ENCODE measurements around the gene C11orf91. TPM values are rescaled to one million over a fixed set of nuclear protein-coding genes. Genes with fewer than 3 reads are reported as not detected.

The C11orf91 gene, protein sequence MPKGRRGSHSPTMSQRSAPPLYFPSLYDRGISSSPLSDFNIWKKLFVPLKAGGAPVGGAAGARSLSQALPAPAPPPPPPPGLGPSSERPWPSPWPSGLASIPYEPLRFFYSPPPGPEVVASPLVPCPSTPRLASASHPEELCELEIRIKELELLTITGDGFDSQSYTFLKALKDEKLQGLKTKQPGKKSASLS
- not detected for polyA plus RNA-seq (2013, experiment 1 of 2)
- polyA plus RNA-seq (2013, experiment 2 of 2), result not detected

DNA sequence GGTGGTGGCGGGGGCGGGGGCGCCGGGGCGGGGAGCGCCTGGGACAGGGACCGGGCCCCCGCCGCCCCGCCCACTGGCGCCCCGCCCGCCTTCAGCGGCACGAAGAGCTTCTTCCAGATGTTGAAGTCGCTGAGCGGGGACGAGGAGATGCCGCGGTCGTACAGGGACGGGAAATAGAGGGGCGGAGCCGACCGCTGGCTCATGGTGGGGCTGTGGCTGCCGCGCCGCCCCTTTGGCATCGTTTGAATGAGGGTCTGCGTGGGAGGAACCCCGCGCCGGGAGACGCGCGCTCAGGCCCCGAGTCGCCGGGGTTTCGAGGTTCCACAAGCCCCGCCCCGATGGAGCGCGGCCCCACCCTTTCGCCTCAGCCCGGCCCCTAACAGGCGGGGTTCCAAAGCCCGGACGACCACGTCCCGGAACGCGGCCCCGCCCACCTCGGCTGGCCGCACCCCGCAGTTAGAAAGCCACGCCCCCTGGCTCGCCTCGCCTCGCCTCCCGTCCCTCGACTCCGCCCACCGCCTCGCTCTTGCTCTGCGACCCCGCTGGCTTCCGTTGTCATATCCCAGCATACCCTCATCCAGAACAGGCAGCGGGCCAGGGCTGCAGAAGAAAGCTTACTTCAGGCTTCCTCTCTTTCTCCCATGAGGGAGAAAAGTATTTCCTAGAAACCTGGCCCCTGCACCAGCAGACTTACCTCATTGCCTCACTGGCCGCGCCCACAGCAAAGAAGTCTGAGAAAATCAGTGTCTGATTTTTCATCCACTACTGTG is at the start of gene C11orf91:
C11orf91 (minus strand) TSS at position 325 of the 770 bp plus-strand sequence; CDS start at position 239, 86 bp downstream.
- Histone ChIP-seq H3K27me3 (ENCODE audit: insufficient read depth, low read length) (peaks cover 12% of the 10 kb centered on the region), H3K9me3 (ENCODE audit: insufficient read depth, low read depth, low read length) (no peaks in the 10 kb centered on the region), H3K4me3 (ENCODE audit: low read length) (peak within 1 kb of the TSS; percentile 86), H3K4me1 (ENCODE audit: insufficient read depth, low read length) (peaks cover 13% of the 10 kb centered on the region; the same call in 1 of the 2 replicates), H3K36me3 (ENCODE audit: insufficient read depth, low read length) (no peaks in the 10 kb centered on the region), H3K27ac (ENCODE audit: low read depth, low read length) (no peak within 1 kb of the TSS), H3K9ac (ENCODE audit: low read depth, low read length) (peak within 1 kb of the TSS; percentile 38; the same call in 1 of the 2 replicates)
- WGBS, result 2% methylated on average over 72 of the region's 72 CpGs

DNA sequence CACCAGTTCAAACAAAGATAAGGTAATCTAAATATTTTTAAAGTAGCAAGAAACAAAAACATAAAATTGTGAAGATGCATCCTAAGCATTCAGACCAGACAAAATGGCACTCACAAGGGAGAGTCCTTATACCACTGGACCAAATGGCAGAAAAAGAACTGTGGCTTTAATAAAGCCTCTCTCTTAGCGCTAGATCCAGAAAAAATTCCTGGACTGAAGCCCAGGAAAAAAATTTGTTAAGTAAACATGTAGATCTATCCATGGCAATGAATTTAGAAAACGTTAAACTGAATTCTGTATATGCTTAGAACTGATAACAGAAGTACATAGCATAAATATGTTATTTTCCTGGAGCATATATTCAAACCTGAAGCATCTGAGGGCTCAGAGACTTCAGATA is 47.4 kb upstream of the C11orf91 start:
- Histone ChIP-seq H3K36me3 (ENCODE audit: insufficient read depth, low read length) (peaks cover 9% of the 10 kb centered on the region; the same call in 1 of the 2 replicates), H3K9me3 (ENCODE audit: insufficient read depth, low read depth, low read length) (no peaks in the 10 kb centered on the region), H3K9ac (ENCODE audit: low read depth, low read length) (no peak overlapping the region), H3K27me3 (ENCODE audit: insufficient read depth, low read length) (no peaks in the 10 kb centered on the region), H3K4me3 (ENCODE audit: low read length) (no peak overlapping the region), H3K27ac (ENCODE audit: low read depth, low read length) (no peak overlapping the region), H3K4me1 (ENCODE audit: insufficient read depth, low read length) (no peaks in the 10 kb centered on the region)
- WGBS, result 89% methylated on average over 2 of the region's 2 CpGs

DNA sequence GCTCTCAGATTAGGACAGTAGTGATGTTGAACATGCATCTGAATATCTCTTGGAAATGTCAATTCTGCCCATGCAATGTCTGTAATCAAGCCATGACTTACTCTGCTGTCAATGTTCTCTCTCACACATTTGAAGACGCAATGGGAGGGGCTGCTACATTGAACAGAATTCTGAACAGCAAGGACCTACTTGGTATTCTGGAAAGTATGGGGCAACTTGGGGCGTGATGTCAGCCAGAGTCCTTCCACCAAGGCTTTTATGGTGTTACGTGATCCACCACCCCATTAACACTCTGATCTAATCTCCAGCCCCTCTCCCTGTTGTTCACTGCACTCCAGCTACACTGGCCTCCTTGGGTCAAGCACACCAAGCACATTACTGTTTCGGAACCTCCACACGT is 42.7 kb upstream of the C11orf91 start:
- WGBS, result 91% methylated on average over 5 of the region's 5 CpGs
- Histone ChIP-seq H3K9ac (ENCODE audit: low read depth, low read length) (no peak overlapping the region), H3K4me1 (ENCODE audit: insufficient read depth, low read length) (no peaks in the 10 kb centered on the region), H3K27ac (ENCODE audit: low read depth, low read length) (no peak overlapping the region), H3K9me3 (ENCODE audit: insufficient read depth, low read depth, low read length) (no peaks in the 10 kb centered on the region), H3K36me3 (ENCODE audit: insufficient read depth, low read length) (no peaks in the 10 kb centered on the region), H3K4me3 (ENCODE audit: low read length) (no peak overlapping the region), H3K27me3 (ENCODE audit: insufficient read depth, low read length) (no peaks in the 10 kb centered on the region)

DNA sequence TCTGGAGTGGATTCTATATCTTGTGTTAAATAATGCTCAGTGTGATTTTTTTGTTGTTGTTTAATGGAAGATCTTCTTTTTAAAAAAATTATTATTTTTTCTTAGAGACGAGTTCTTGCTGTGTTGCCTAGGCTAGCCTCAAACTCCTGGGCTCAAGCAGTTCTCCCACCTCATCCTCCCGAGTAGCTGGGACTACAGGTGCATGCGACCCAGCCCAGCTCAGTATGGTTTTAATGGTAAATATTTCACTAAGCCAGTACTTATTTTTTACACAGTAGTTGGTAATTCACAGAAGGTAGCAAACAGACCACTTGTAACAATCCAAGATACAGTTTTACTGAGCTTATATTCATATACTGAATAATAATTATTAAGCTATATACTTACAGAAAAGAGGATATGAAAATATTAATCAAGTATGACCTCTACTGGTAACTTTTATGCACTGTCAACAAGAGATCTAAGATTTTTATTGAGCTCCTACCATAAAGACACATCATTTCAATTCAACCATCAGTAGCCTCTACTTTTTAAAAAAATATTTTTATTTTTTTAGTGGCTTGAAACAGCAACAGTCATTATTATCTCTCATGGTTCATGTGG is 41.7 kb upstream of the C11orf91 start:
- no peak overlapping the region for H3K9ac ChIP-seq (ENCODE audit: low read depth, low read length)
- WGBS, result 90% methylated on average over 2 of the region's 3 CpGs
- H3K27ac ChIP-seq (ENCODE audit: low read depth, low read length), result no peak overlapping the region

DNA sequence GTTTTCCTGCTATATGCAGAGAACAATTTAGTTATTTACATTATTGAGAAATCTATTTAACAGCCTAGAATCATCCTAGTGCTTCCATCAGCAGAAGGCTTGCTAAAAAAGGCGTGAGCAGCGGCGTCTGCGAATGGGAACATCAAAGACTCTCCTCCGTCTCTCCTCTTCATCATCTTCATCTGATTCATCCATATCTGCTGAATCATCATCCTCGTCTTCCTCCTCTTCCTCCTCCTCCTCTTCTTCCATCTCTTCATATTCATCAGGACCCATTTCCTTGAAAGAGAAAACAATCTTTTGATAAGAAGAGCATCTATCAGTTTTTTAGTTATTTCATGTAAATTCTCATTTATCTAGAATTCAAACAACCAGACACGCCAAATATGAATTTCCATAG is 41.2 kb upstream of the C11orf91 start:
- H3K27ac ChIP-seq (ENCODE audit: low read depth, low read length), result no peak overlapping the region
- 90% methylated on average over 7 of the region's 7 CpGs for WGBS

More for the DNA sequence above, 41.7 kb upstream of the C11orf91 start:
- Histone ChIP-seq H3K27me3 (ENCODE audit: insufficient read depth, low read length) (no peaks in the 10 kb centered on the region), H3K4me3 (ENCODE audit: low read length) (no peak overlapping the region), H3K9me3 (ENCODE audit: insufficient read depth, low read depth, low read length) (no peaks in the 10 kb centered on the region), H3K36me3 (ENCODE audit: insufficient read depth, low read length) (no peaks in the 10 kb centered on the region), H3K4me1 (ENCODE audit: insufficient read depth, low read length) (no peaks in the 10 kb centered on the region)

DNA sequence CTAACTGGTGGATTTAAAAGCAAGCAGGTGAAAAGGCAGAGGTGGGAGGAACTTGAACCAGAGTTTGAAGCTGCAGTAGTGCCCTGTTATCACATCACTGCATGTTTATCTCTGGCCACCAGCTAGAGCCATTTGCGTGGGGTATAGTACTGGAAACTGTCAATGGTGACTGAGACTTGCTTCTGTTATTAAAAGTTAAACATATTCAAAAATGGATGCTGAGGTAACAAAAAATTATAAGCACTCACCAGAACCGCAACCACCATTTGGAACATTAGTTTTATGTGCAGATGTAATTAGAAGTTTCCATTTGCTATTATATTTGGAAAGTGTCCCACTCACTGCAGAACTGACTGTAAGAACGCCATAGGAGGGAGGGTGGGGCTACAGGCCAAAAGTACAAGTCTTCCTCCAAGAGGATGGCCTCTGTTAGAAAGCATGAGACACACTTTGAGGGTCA is 36.8 kb upstream of the C11orf91 start:
- Histone ChIP-seq H3K4me3 (ENCODE audit: low read length) (0 out of 2 replicates have a peak overlapping the region, but pooled peaks have one; percentile 69), H3K27ac (ENCODE audit: low read depth, low read length) (no peak overlapping the region)

More for the DNA sequence above, 41.2 kb upstream of the C11orf91 start:
- no peaks in the 10 kb centered on the region for H3K9me3 ChIP-seq (ENCODE audit: insufficient read depth, low read depth, low read length)
- no peaks in the 10 kb centered on the region for H3K36me3 ChIP-seq (ENCODE audit: insufficient read depth, low read length)
- no peaks in the 10 kb centered on the region for H3K27me3 ChIP-seq (ENCODE audit: insufficient read depth, low read length)
- no peak overlapping the region for H3K9ac ChIP-seq (ENCODE audit: low read depth, low read length)
- H3K4me1 ChIP-seq (ENCODE audit: insufficient read depth, low read length), result peaks cover 4% of the 10 kb centered on the region
- no peak overlapping the region for H3K4me3 ChIP-seq (ENCODE audit: low read length)

DNA sequence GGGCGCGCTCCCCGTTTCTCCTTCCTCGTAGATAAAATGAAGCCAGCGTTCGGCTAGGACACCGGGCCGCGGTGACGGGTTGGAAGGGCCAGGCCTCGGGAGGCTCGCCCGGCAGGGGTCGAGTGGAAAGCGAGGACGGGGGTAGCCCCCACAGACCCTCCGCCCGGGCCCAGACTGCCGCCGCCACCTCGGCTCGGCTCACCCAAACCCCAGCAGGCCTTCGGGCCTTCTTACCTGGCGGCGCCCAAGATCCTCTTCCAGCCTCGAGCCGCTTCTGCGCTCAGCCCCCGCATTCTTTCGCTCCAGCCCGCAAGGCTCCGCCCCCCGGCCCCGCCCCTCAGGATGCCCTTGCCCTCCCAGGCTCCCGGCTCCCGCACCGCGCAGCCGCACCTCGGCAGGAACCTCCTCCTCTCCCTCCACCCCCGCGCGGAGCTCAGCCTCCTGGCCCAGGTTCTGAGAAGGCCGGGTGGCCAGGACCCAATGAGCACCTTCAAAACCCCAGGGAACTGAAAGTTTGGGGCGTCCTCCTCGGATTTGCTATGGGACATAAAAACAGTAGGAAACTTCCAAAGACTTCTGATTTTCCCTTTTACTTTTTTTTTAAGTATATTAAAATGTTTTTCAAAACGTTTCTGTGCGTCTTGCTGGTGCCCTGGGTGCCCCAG is 35.7 kb upstream of the C11orf91 start, which contains the start of gene CD59:
CD59 (minus strand) TSS at position 276 of the 665 bp plus-strand sequence. CDS start 13,978 bp downstream, outside the sequence.
- peak within 1 kb of the TSS; percentile 31; the same call in 1 of the 2 replicates for H3K27ac ChIP-seq (ENCODE audit: low read depth, low read length)
- H3K9me3 ChIP-seq (ENCODE audit: insufficient read depth, low read depth, low read length), result no peaks in the 10 kb centered on the region
- H3K36me3 ChIP-seq (ENCODE audit: insufficient read depth, low read length), result 0 out of 2 replicates have a peak, but pooled peaks cover 3% of the 10 kb centered on the region
- WGBS, result 2% methylated on average over 48 of the region's 48 CpGs
- peaks cover 8% of the 10 kb centered on the region for H3K4me1 ChIP-seq (ENCODE audit: insufficient read depth, low read length)
- H3K9ac ChIP-seq (ENCODE audit: low read depth, low read length), result peak within 1 kb of the TSS; percentile 67
- H3K27me3 ChIP-seq (ENCODE audit: insufficient read depth, low read length), result peaks cover 15% of the 10 kb centered on the region
- peak within 1 kb of the TSS; percentile 69 for H3K4me3 ChIP-seq (ENCODE audit: low read length)

More for the DNA sequence above, 36.8 kb upstream of the C11orf91 start:
- WGBS, result 77% methylated on average over 3 of the region's 3 CpGs
- H3K36me3 ChIP-seq (ENCODE audit: insufficient read depth, low read length), result 0 out of 2 replicates have a peak, but pooled peaks cover 3% of the 10 kb centered on the region
- H3K9me3 ChIP-seq (ENCODE audit: insufficient read depth, low read depth, low read length), result no peaks in the 10 kb centered on the region
- no peak overlapping the region for H3K9ac ChIP-seq (ENCODE audit: low read depth, low read length)
- H3K4me1 ChIP-seq (ENCODE audit: insufficient read depth, low read length), result peaks cover 8% of the 10 kb centered on the region
- H3K27me3 ChIP-seq (ENCODE audit: insufficient read depth, low read length), result peaks cover 15% of the 10 kb centered on the region

DNA sequence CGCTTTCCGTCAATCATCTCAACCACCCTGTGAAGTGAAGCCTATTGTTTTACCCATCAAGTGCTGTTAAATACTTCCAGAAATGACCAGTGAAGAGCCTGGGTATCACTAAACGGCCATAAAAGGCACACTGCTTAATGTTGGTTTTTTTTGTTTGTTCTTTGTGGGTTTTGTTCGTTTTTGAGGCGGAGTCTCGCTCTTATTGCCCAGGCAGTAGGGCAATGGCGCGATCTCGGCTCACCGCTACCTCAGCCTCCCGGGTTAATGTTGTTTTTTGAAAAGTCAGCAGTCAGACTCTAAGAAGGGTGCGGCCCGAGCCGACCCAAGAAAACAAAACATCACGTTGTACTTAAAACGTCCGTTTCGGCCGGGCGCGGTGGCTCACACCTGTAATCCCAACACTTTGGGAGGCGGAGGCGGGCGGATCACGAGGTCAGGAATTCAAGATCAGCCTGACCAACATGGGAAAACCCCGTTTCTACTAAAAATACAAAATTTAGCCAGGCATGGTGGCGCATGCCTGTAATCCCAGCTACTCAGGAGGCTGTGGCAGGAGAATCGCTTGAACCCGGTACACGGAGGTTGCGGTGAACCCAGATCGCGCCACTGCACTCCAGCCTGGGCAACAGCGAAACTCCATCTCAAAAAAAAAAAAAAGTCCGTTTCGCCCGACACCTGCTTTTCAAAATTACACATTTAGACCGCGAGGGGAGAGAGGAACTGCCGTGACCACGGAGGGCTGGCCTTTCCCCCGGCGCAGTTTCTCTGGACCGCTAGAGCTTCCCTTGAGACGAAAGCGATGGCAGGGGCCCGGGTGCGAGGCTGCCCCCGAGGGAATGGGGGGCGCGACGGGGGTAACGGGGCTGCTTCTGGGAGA is 34.9 kb upstream of the C11orf91 start:
- Histone ChIP-seq H3K27ac (ENCODE audit: low read depth, low read length) (peak overlapping the region; percentile 31; the same call in 1 of the 2 replicates), H3K27me3 (ENCODE audit: insufficient read depth, low read length) (peaks cover 15% of the 10 kb centered on the region), H3K4me1 (ENCODE audit: insufficient read depth, low read length) (peaks cover 8% of the 10 kb centered on the region), H3K9me3 (ENCODE audit: insufficient read depth, low read depth, low read length) (no peaks in the 10 kb centered on the region), H3K9ac (ENCODE audit: low read depth, low read length) (peak overlapping the region; percentile 67), H3K4me3 (ENCODE audit: low read length) (peak overlapping the region; percentile 69), H3K36me3 (ENCODE audit: insufficient read depth, low read length) (0 out of 2 replicates have a peak, but pooled peaks cover 3% of the 10 kb centered on the region)
- WGBS, result 4% methylated on average over 53 of the region's 53 CpGs

DNA sequence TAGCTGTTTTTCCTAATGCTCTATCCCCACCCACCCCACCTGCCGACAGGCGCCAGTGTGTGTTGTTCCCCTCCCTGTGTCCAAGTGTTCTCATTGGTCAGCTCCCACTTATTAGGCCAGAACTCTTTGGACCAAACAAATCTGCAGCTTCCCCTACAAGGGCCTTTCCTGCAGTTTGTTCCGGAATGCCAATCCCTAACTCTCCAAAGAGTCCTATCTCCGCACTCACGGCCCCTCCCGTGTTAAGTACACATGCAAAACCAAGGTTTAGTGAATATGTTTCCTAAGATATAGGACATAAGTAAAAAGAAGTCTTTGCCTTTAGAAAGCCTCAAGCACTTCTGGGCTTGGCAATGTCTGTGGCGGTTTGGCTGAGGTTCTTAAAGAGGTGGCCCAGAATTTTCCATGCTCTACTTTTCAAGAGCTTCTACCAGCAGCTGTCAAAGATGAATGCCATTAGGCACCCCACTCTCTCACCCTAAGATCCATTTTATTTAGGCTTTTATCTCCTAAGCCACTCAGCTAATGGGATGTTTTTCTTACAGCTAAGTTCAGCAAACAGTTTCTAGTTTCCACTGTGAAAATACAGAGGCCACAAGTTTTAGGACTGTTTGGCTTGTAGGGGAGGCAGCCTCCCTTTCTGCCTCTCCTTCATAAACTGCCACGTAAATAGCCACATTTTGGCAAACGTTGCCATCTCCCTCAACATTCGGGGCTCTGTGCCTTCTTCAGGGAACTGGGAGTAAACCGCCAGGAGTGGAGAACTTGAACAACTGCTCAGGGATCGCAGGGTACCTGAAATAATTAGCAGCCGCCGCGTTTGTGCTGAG is 34.0 kb upstream of the C11orf91 start:
- Histone ChIP-seq H3K4me3 (ENCODE audit: low read length) (peak overlapping the region; percentile 69), H3K27ac (ENCODE audit: low read depth, low read length) (no peak overlapping the region), H3K9me3 (ENCODE audit: insufficient read depth, low read depth, low read length) (no peaks in the 10 kb centered on the region), H3K27me3 (ENCODE audit: insufficient read depth, low read length) (peaks cover 15% of the 10 kb centered on the region), H3K9ac (ENCODE audit: low read depth, low read length) (peak overlapping the region; percentile 67; the same call in 1 of the 2 replicates), H3K36me3 (ENCODE audit: insufficient read depth, low read length) (0 out of 2 replicates have a peak, but pooled peaks cover 3% of the 10 kb centered on the region), H3K4me1 (ENCODE audit: insufficient read depth, low read length) (peaks cover 8% of the 10 kb centered on the region)
- 59% methylated on average over 15 of the region's 15 CpGs for WGBS
